GM19395 (cell line): ENCODE measurements around the gene EPB41L2.

Experiments used
- ATAC-seq: cut with Tn5 transposase; IDR thresholded peaks from one replicate; pipeline ENCODE4 v1.9.1; 2021; ENCODE audit warnings: mild to moderate bottlenecking, moderate library complexity; ENCODE audit not compliant: unreplicated experiment

The EPB41L2 gene

DNA sequence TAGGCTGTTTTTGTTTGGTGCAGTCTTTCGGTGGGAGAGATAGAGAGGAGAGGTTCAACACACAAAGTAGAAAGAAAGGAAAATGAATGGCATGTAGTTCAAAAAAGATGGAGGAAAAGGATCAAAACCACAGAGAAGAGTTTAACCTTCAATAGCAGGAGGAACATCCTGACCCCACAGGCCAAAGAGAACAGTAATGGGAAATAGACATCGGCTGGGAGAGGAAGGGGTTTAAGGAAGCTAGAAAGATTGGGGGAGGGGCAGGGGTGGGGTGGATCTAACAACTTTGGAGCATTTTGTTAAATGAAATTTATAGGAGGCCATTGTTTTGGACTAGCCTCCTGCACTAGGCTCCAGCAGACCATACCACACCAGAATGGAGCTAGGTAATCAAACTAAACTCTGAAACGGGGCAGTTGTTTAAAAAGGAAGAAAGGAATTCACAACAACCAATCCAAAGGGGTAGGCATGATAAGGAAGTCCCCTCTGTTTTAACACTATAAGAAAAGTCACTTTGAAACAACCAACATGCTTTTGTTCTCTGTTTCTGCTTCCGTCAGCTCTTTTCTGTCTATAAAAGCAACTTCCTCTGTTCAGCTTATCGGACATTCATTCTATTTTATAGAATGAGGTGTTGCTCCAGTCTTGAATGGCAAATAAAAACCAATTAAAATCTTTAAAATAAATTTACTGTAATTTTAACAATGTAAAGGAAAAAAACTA is 82.6 kb downstream of the EPB41L2 start:
- ATAC-seq = no peak

DNA sequence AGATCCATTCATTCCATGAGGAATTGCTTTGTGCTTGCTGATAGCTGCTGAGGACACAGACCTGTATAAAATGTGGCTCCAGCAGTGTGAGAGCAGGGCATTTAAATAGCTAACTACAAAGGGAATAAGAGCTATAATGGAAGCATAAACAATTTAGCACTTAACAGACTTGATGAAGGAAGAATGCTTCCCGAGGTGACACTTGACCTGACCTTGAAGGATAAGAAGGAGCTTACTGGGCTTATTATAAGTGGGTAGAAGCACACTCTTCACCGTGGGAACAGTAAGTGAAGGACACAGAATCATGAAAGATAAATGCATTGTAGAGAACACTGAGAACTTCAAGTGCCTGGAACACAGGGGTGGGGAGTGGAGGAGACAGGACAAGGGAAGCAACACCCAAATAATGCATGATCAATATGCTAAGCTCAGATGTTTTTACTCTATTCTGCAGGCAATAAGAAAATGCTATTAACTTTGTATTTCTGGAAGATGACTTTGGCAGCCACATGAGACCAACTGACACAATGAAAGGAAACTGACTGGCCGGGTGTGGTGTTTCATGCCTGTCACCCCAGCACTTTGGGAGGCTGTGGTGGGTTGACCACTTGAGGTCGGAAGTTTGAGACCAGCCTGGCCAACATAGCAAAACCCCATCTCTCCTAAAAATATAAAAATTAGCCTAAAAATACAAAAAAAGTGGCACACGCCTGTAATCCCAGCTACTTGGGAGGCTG is 84.2 kb downstream of the EPB41L2 start:
- ATAC-seq = no peak

- ATAC-seq = no peak
Observed at GRCh38 chr6:130978180-130978579, 84.9 kb downstream of the EPB41L2 start.

DNA sequence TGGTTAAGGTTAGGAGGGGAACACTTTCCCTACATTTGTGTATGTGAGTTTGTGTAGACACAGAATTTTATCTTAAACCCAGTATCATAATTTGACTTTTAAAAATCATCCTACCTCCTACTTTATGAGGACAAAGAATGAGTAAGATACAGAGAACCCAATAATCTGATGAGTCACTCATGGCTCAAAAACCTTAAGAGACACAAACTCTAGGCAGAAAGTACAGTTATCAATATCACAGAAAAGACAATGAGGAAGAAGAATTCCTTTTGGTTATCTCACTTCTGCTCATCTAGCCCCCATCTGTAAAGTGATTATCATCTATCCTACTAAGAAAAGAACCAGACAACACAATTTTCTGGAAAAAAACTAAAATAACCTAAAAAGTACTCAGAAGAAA is 87.7 kb downstream of the EPB41L2 start:
- ATAC-seq = no peak

- ATAC-seq = no peak
Observed at GRCh38 chr6:130973521-130974277, 89.3 kb downstream of the EPB41L2 start.

DNA sequence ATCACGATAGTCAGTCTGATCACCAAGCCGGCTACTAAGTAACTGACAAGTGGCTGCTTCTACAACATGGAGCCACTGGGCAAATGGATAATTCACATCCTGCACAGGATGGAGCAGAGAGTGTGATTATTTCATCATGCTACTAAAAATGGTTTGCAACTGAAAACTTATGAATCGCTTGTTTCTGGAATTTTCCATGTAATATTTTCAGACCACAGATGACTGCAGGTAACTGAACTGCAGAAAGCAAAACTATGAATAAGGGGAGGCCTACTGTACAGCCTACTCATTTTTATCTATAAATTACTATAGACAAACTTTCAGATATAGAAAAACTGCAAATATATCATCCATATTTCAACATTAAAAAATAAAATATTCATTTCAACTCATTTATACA is 91.5 kb downstream of the EPB41L2 start:
- no peak for ATAC-seq

- no peak for ATAC-seq
Observed at GRCh38 chr6:130970839-130971410, 92.1 kb downstream of the EPB41L2 start.

GRCh38 chr6:130969791-130970491 is 93.1 kb downstream of the EPB41L2 start:
- ATAC-seq = no peak

DNA sequence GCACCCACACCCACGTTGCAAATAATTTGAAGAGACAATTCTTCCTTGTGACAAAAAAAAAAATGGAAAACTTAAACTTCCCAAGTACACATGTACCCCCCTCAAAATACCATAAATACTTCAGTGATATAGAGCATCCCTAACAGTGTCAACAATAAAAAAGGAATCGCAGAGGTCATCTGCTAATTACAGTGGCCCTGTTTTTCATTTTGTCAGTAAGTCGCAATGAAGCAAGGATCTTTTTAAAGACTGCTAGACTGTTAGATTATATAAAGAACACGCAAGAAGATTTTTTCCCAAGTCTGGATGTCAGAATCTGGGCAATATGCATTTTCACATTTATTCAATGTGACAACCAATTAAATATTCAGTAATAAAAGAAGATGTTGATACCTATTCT is 93.9 kb downstream of the EPB41L2 start:
- ATAC-seq = no peak

DNA sequence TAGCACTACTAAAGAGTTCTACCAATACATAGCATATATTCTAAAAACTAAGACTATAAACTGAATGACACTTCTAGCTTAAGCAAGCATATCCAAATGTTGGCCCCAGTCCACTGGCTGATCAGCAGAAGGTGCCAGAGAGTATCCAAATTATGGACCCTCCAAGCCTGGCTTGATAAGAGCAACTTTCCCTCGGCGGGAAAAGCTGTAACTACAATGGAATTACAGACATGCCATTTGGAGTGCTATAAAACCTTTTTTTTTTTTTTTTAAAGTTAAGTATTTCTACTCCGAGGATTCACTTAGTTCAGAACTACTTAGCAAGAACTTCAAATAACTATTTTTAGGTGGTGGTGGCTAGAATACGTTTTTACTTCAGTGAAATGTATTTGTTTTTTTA is 94.6 kb downstream of the EPB41L2 start:
- no peak for ATAC-seq

DNA sequence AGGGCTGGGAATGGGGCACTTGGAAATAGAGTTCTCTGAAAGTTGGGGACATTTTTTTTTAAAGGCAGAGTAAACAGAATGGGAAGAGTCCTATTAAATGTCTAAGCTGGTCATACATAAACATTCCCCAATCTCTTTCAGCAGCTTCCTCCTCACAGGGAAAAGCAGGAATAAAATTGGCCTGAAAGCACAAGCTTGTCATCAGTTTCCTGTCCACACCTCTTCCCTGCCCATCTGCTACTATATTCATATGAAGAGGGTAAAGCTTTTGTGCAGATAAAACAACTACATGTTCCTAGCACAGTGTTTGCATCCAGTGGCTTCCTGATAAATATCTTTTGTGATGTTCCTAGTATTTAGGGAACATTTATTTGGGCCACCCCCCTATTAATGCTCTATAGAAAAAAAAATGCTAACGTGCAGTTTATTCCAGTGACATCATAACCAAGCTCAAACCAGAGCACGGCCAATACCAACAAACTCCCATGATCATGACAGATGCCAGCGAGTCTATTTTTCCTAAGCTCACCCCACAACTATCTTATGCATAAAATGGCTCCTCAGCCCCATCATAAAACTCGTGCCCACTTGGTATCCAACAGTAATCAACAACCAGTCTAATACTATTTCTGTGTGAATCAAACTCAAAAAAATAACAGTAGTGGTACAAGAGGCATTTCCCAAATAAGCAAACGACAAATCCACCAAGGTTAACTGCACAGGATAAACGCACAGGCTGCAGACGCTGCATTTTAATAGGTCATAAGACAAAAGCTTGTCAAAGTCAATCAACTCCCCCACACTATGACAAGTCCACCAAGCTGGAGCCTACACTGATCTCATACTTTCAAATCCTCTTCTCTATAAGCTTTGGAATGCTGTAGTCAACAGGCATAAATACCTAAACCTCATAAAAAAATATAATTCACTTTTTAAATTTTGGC is 95.3 kb downstream of the EPB41L2 start:
- no peak for ATAC-seq

GRCh38 chr6:130966344-130966980 is 96.6 kb downstream of the EPB41L2 start:
- no peak for ATAC-seq

DNA sequence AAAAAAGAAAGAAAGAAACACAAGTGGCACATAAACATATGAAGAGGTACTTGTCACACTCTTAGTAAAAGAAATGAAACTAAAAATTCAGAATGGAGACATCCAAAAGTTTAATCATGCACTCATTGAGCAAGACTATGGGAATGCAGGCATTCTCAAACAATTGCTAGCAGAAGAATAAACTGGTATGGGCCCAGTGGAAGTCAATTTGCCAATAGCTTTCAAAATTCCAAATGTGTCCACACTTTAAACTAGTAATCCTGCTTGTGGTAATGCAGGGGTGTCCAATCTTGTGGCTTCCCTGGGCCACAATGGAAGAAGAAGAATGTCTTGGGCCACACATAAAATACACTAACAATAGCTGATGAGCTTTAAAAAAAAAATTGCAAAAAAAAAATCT is 97.4 kb downstream of the EPB41L2 start:
- ATAC-seq = no peak

- peak; percentile 47 for ATAC-seq
Observed at GRCh38 chr6:130964808-130965604, 98.0 kb downstream of the EPB41L2 start.

DNA sequence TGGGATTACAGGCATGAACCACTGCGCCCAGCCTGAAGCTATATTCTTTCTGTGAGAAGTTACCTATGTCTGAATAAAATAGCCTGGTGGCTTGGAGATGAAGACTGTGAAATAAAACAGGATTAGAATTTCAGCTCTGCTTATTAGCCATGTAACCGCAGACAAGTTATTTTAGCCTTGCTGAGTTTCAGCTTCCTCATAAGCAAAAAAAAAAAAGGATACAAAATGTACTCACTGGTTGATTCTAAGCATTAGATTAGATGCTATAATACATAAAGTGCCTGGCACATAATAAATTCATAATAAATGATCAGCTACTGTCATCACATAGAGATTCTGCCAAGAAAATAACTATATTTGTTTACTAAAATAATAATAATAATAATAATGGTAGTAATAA is 98.8 kb downstream of the EPB41L2 start:
- no peak for ATAC-seq

DNA sequence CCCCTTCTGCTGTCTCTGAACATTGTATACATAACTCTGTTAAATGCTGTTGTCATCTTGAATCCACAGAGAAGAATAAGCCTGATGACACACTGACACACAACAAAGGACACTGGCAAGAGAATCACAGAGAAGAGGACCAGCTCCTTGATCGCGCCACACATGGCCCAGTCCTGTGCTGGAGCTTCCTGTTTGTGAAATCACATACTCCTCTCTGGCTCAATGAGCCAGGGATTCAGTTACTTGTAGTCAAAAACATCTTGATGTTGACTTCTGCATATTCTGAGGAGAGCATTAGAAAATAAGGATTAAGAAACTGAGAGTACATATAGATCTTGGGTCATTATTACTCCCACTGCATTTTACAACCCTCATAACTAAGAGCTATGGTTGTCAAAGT is 100.1 kb downstream of the EPB41L2 start:
- ATAC-seq = no peak

DNA sequence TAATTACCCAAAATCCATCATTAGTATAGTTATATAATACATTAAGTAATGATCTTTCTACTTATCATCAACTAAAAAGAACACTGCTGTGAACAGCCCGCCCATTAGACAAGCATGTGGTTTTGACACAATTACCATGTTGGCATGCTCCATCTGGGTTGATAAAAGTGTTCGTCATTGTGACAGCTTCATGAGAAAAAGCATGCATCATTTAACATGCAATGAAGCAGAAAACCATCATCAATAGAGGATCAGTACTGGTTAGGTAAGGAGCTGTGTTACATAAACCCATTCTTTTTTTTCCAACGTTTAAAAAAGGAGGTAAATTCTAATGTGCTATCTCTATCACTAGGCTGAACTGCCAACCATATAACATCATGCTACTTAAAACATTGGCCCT is 101.9 kb downstream of the EPB41L2 start:
- ATAC-seq = no peak

DNA sequence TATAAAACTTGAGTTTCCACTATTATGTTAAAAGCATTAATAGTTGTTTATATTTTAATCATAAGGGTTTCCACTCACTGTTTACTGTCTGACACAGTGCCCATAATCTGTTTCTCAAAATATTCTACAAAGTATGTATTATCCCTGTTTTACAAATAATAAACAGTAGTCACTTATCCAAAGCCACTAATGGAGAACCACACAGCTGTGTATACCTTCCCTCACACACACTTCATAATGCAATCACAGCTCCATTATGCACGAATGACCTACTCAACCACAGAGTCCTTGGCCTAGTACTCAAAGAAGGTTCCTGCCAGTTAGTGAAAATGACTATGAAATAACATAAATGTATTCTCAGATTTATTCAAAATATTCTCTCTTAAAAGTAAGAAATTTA is 103.1 kb downstream of the EPB41L2 start:
- no peak for ATAC-seq
